K562 (cell line): ENCODE results near the gene ADIPOR1. TPM values are rescaled to one million over a fixed set of nuclear protein-coding genes. Genes with fewer than 3 reads are reported as not detected.
"Not testable (repeated sequence)": the region's sequence is repeated elsewhere in the genome, so short reads cannot be mapped to it uniquely, and the experiment has no call there.

Experiments
- BRD9 ChIP-seq: fragments of 450-650 bp; IDR thresholded peaks from 2 replicates; pipeline ENCODE4 v1.6.1; 2018; ENCODE audit warnings: low read depth; ENCODE audit not compliant: partially characterized antibody
- CBFA2T3 ChIP-seq: fragments of 450-650 bp; IDR thresholded peaks from 2 replicates; pipeline ENCODE4 v1.6.1; 2017
- ID3 ChIP-seq, 2 experiments: fragments of 250-450 bp in 1 of 2; fragments of 450-650 bp in 1 of 2; sonication (Bioruptor Pico) in 1 of 2; IDR thresholded peaks; 2 replicates each; pipeline versions ENCODE4 v1.6.1 to v1.8.0; 2016 to 2021; ENCODE audit warnings: mild to moderate bottlenecking in 2 of 2, moderate library complexity in 2 of 2, missing compliant biosample characterization in 1 of 2, missing genetic modification characterization in 1 of 2
- MTA1 ChIP-seq: fragments of 450-650 bp; IDR thresholded peaks from 2 replicates; pipeline ENCODE4 v1.6.1; 2017; ENCODE audit warnings: borderline replicate concordance
- TAF9B ChIP-seq: fragments of 450-650 bp; IDR thresholded peaks from 2 replicates; pipeline ENCODE4 v1.6.1; 2018; ENCODE audit warnings: mild to moderate bottlenecking; ENCODE audit not compliant: partially characterized antibody
- TOE1 ChIP-seq, 2 experiments: fragments of 450-650 bp in 1 of 2; sonication (generic) in 1 of 2; formaldehyde crosslinking in 1 of 2; IDR thresholded peaks; 2 replicates each; pipeline versions ENCODE4 v1.7.1 to v1.8.0; 2016 to 2022; ENCODE audit warnings: borderline replicate concordance in 2 of 2, mild to moderate bottlenecking in 2 of 2, antibody characterized with exemption in 1 of 2, inconsistent platforms in 1 of 2, low read depth in 1 of 2, missing genetic modification reagents in 1 of 2, moderate library complexity in 1 of 2
- ZBTB2 ChIP-seq: fragments of 450-650 bp; IDR thresholded peaks from 2 replicates; pipeline ENCODE4 v1.6.1; 2016; ENCODE audit warnings: antibody characterized with exemption
- ZNF583 ChIP-seq: fragments of 250-450 bp; sonication (Bioruptor Pico); IDR thresholded peaks from 2 replicates; pipeline ENCODE4 v1.4.0; 2020
- polyA plus RNA-seq, 8 experiments: library from polyadenylated mRNA; depleted of rRNA in 4 of 8; stranded (reverse) in 5 of 8; unstranded in 3 of 8; fragments of >200 nt; fragmentation: Nextera tagmentation in 2 of 8; fragmentation: Illumina TruSeq in 1 of 8; extraction: Ambion mirVana in 2 of 8; extraction: Trizol in 1 of 8; gene quantifications; 2 replicates each; pipeline versions ENCODE4 v1.2.1 to v1.2.3, GENCODE V29; 2011 to 2014; ENCODE audit warnings: inconsistent platforms in 1 of 8, missing spikeins in 1 of 8
- total RNA-seq, 7 experiments: library from RNA; depleted of rRNA in 6 of 7; stranded (reverse); fragments of >200 nt in 6 of 7; fragmentation: Illumina TruSeq in 2 of 7; extraction: Trizol in 2 of 7; gene quantifications; 2 replicates each; pipeline versions ENCODE4 v1.2.1 to v1.2.3, GENCODE V29; 2011 to 2021; ENCODE audit warnings: low replicate concordance in 1 of 7
- TF ChIP-seq, protein P1 (sequence below): fragments of 450-650 bp; IDR thresholded peaks from 2 replicates; pipeline ENCODE4 v1.6.1; 2016; ENCODE audit warnings: mild to moderate bottlenecking, moderate library complexity

The ADIPOR1 gene
- total and polyA plus RNA-seq, 9 of the 15 experiments (the other 6 are each of a cell fraction or from before 2014, with no cell fraction given): 29.0 to 217 (median 100) TPM

DNA sequence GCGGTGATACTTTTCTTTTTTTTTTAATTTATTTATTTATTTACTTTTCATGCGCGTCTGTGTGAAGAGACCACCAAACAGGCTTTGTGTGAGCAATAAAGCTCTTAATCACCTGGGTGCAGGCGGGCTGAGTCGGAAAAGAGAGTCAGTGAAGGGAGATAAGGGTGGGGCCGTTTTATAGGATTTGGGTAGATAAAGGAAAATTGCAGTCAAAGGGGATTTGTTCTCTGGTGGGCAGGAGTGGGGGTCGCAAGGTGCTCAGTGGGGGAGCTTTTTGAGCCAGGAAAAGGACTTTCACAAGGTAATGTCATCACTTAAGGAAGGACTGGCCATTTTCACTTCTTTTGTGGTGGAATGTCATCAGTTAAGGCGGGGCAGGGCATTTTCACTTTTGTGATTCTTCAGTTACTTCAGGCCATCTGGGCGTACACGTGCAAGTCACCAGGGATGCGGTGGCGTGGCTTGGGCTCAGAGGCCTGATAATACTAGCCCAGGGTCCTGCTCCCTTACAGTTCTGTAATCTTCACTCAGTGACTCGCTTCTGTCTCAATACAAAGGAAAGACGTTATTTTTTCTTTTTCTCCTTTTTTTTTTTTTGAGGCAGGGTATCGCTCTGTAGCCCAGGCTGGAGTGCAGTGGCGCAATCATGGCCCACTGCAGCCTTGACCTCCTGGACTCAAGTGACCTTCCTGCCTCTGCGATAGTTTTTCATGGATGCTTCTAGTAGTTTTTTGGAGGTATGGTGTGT, 47.5 kb upstream of the ADIPOR1 start (continued):
- TF ChIP-seq ZBTB2 (peak; percentile 34; the same call in 1 of the 2 replicates), CBFA2T3 (peak; percentile 91), TAF9B (peak; percentile 68), MTA1 (peak; percentile 53; the same call in 1 of the 2 replicates), ID3 (tag; IDR thresholded peaks at IDR 0.05) (0 out of 2 replicates have a peak, but pooled peaks have one; percentile 20), BRD9 (peak; percentile 77), TOE1 (IDR thresholded peaks at IDR 0.05; ENCODE audit: borderline replicate concordance) (peak; percentile 45; the same call in 1 of the 2 replicates), ZNF583 (CRISPR knock-in tag) (peak; percentile 74; the same call in 1 of the 2 replicates)
- TF ChIP-seq, protein P1, sequence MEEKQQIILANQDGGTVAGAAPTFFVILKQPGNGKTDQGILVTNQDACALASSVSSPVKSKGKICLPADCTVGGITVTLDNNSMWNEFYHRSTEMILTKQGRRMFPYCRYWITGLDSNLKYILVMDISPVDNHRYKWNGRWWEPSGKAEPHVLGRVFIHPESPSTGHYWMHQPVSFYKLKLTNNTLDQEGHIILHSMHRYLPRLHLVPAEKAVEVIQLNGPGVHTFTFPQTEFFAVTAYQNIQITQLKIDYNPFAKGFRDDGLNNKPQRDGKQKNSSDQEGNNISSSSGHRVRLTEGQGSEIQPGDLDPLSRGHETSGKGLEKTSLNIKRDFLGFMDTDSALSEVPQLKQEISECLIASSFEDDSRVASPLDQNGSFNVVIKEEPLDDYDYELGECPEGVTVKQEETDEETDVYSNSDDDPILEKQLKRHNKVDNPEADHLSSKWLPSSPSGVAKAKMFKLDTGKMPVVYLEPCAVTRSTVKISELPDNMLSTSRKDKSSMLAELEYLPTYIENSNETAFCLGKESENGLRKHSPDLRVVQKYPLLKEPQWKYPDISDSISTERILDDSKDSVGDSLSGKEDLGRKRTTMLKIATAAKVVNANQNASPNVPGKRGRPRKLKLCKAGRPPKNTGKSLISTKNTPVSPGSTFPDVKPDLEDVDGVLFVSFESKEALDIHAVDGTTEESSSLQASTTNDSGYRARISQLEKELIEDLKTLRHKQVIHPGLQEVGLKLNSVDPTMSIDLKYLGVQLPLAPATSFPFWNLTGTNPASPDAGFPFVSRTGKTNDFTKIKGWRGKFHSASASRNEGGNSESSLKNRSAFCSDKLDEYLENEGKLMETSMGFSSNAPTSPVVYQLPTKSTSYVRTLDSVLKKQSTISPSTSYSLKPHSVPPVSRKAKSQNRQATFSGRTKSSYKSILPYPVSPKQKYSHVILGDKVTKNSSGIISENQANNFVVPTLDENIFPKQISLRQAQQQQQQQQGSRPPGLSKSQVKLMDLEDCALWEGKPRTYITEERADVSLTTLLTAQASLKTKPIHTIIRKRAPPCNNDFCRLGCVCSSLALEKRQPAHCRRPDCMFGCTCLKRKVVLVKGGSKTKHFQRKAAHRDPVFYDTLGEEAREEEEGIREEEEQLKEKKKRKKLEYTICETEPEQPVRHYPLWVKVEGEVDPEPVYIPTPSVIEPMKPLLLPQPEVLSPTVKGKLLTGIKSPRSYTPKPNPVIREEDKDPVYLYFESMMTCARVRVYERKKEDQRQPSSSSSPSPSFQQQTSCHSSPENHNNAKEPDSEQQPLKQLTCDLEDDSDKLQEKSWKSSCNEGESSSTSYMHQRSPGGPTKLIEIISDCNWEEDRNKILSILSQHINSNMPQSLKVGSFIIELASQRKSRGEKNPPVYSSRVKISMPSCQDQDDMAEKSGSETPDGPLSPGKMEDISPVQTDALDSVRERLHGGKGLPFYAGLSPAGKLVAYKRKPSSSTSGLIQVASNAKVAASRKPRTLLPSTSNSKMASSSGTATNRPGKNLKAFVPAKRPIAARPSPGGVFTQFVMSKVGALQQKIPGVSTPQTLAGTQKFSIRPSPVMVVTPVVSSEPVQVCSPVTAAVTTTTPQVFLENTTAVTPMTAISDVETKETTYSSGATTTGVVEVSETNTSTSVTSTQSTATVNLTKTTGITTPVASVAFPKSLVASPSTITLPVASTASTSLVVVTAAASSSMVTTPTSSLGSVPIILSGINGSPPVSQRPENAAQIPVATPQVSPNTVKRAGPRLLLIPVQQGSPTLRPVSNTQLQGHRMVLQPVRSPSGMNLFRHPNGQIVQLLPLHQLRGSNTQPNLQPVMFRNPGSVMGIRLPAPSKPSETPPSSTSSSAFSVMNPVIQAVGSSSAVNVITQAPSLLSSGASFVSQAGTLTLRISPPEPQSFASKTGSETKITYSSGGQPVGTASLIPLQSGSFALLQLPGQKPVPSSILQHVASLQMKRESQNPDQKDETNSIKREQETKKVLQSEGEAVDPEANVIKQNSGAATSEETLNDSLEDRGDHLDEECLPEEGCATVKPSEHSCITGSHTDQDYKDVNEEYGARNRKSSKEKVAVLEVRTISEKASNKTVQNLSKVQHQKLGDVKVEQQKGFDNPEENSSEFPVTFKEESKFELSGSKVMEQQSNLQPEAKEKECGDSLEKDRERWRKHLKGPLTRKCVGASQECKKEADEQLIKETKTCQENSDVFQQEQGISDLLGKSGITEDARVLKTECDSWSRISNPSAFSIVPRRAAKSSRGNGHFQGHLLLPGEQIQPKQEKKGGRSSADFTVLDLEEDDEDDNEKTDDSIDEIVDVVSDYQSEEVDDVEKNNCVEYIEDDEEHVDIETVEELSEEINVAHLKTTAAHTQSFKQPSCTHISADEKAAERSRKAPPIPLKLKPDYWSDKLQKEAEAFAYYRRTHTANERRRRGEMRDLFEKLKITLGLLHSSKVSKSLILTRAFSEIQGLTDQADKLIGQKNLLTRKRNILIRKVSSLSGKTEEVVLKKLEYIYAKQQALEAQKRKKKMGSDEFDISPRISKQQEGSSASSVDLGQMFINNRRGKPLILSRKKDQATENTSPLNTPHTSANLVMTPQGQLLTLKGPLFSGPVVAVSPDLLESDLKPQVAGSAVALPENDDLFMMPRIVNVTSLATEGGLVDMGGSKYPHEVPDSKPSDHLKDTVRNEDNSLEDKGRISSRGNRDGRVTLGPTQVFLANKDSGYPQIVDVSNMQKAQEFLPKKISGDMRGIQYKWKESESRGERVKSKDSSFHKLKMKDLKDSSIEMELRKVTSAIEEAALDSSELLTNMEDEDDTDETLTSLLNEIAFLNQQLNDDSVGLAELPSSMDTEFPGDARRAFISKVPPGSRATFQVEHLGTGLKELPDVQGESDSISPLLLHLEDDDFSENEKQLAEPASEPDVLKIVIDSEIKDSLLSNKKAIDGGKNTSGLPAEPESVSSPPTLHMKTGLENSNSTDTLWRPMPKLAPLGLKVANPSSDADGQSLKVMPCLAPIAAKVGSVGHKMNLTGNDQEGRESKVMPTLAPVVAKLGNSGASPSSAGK: peak; percentile 92
- TF ChIP-seq ID3 (CRISPR knock-in tag; IDR thresholded peaks at IDR 0.05); TOE1 (CRISPR knock-in tag; IDR thresholded peaks at IDR 0.05; ENCODE audit: borderline replicate concordance, low read depth): not testable (repeated sequence)
